Cerebellar cortex (tissue), 1 donor: ENCODE results near the gene WFIKKN2.

Source experiments
- DNase-seq: peaks from one replicate; pipeline ENCODE4 v3.0.0-alpha.2; 2015; ENCODE audit warnings: low spot score

The WFIKKN2 gene

GRCh38 chr17:50813583-50813982 is 21.8 kb upstream of the WFIKKN2 start:
- no peak for DNase-seq

GRCh38 chr17:50815400-50815799 is 20.0 kb upstream of the WFIKKN2 start:
- no peak for DNase-seq

GRCh38 chr17:50816271-50816670 is 19.1 kb upstream of the WFIKKN2 start:
- no peak for DNase-seq

- no peak for DNase-seq
These were observed 18.3 kb upstream of the WFIKKN2 start for GRCh38 chr17:50816771-50817751.

GRCh38 chr17:50817838-50818237 is 17.5 kb upstream of the WFIKKN2 start:
- no peak for DNase-seq

DNA sequence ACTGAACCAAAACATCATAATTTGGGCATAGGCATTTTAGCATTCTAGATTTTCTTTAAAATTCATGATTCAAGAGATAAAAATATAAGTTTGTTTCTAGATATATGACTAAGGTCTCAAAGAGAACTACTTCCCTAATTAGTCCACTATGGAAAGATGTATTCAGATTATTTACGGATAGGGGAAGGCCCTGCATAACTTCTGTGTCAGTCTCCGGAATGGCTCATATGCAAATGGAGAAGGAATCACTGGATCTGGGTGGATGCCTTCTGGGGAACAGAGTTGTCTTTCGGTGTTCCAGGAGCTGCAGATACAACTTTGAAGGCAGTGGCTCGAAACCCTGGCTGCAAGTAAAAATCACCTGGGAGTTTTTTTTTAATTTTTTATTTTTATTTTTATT is 17.1 kb upstream of the WFIKKN2 start:
- DNase-seq = no peak

DNA sequence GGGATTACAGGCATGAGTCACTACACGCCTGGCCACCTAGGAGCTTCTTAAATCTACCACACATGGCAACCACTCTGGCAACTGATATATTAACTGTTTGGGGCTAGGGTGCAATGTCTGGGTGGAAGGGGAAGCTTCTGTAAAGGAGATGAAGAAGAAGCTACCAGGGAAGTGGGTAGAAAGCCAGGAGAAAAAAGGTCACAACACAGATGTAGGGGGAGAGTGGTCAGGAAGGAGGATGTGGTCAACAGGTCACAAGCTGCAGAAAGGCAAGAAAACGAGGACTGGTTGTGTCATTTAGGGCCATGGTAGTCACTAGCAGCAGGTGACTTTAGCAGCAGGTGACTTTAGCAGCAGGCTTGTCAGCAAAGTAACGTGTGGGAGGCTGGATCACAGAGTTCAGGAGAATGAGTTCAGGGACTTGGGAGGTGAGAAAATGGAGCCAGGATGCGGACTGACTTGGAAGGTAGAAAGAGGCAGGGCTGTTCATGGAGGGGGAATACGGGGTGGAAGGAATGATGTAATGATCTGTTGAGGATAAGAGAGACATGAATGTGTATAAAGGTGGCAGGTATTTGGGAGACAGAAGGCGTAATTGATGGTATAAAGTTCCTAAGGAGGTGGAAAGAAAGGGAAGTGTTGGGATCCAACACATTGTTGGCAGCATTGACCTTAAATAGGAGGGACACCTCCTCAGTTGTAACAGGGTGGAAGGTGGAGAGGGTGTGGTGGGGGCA is 16.3 kb upstream of the WFIKKN2 start:
- no peak for DNase-seq

GRCh38 chr17:50820651-50821050 is 14.7 kb upstream of the WFIKKN2 start:
- peak; percentile 31 for DNase-seq

- DNase-seq = no peak
These were observed 12.8 kb upstream of the WFIKKN2 start for GRCh38 chr17:50822550-50822949.

- no peak for DNase-seq
These were observed 11.0 kb upstream of the WFIKKN2 start for GRCh38 chr17:50824429-50824828.

- no peak for DNase-seq
These were observed 10.2 kb upstream of the WFIKKN2 start for GRCh38 chr17:50825188-50825587.

GRCh38 chr17:50828508-50829170 is 6.7 kb upstream of the WFIKKN2 start:
- DNase-seq = no peak

DNA sequence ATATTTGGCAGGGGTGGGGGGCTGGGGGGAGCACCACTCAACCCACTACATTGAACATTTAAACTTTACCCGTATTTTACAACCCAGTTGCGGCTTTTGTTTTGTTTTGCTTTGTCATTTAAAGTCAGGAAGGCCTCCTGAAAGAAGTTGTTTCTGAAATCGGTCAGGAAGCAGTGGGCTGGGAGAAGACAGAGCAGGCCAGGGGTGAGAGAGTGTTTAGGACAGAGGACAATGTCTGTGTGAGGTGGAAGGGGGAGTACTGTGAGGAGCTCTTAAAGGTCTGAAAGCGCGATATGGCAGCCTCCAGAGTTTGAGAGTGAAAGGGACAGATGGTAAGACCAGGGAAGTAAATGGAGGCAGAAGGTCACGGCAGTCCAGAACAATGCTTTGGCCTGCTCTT is 6.1 kb upstream of the WFIKKN2 start:
- no peak for DNase-seq

GRCh38 chr17:50830352-50830751 is 5.0 kb upstream of the WFIKKN2 start:
- DNase-seq = no peak

DNA sequence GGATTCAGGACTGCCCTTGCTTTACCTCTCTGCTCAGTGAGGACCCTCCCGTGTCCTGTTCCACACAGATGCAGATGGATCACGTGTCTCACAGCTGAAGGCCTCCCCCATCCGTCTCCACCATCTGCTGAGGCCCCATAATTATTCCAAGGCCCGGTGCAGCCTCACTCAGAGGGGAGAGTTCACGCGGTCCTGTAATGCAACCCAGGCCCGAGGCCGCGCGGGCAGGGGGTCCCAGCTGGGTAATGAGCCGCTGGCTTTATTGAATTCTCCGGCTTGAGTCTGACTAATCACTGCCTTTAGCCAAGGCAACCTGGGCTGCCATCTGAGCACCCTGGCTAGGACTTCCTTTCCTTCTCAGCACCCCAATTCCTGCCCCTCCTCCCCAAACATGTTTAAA is 4.4 kb upstream of the WFIKKN2 start:
- no peak for DNase-seq

DNA sequence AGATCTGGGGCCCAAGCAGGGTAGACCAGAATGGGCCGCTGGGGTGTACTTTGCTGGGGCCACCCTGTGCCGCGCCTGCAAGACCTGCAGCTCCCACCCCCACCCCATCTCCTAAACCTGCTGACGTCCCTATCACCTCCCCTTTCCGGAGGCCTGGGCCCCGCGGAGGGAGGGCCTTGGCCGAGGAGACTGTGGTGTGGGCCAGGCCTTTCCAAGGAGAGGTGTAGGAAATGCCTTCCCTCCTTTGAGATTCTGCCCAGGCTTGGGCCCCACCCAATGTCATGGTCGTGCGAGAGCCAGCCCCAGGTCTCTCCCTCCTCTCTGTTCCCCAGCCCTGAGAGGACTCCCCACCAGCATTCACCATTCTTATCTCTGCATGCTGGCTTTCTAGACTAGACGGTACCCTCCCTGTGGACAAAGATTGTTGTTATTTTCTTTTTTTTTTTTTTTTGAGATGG is 3.9 kb upstream of the WFIKKN2 start:
- DNase-seq = no peak

DNA sequence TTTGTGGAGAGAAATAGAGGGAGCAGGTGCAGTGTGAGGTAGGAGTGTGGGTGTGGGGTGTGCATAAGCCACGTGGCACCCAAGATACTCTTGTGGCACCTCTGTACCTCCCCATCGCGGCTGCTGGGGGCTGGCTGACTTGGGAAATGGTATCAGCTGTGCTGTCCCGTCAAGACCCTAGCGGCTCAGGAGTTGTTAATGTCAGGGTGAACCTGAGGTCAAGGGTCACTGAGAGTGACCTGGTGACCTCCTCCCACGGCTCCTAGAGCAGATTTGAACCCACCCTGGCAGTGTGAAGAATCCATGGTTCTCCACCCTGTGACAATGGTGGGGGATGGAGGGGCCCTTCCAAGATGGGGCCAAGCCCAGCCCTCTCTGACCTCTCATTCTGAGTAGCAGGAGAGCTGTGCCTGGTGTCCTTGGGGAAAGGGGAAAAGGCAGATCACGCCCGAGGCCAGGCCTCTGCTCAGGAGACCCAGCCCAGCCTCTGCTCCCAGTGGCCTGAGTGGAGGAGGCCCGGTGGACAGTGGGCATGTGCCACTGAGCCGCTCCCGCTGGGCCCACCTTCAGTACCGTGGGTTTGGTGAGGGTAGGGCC is 3.0 kb upstream of the WFIKKN2 start:
- no peak for DNase-seq

DNA sequence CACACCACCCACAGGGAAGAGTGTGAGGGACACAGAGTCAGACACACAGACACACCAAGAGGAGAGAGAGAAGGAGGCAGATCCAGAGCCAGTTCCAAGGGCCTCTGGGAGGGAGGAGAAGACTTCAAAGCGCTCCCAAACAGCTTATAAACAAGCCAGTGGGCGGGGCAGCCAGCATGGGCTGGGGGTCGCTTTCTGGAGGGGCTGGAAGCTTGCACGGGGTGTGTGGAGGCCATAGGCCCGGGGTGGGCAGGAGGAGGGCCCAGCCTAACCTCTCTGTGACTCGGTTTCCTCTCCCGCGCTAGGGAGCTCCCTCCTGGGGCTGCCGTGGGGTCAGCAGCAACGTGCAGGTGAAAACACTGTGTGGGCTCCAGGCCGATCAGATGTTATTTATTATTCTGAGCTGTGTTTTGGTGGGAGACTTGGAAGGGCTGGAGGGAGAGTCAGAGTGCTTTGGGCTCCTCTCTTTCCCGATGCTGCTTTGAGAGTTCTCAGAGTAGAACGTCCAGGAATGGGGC is 2.5 kb upstream of the WFIKKN2 start:
- DNase-seq = no peak

- no peak for DNase-seq
These were observed 1.6 kb upstream of the WFIKKN2 start for GRCh38 chr17:50833510-50834428.

- peak; percentile 24 for DNase-seq
These were observed 721 bp upstream of the WFIKKN2 start for GRCh38 chr17:50834429-50835300.
